IMR-90 (cell line): ENCODE measurements around the gene APPL2. TPM values are rescaled to one million over a fixed set of nuclear protein-coding genes. Genes with fewer than 3 reads are reported as not detected.
"Not testable (repeated sequence)": the region's sequence is repeated elsewhere in the genome, so short reads cannot be mapped to it uniquely, and the experiment has no call there.

Experiments used
- ATAC-seq: fragments of 200-7000 bp; cut with Tn5 transposase; 2 replicates; pipeline ENCODE4 v1.9.1; 2020; ENCODE audit warnings: low read depth, mild to moderate bottlenecking, moderate library complexity
- BruUV-seq: library from RNA; stranded (reverse); fragments of 400-500 nt; replicated peaks from 2 replicates; lab custom pipeline; 2021; lab: Mats Ljungman, UMichigan
- CTCF ChIA-PET: fragments of 300-600 bp; formaldehyde crosslinking; extraction: SDS; loops from one replicate; lab custom pipeline; 2021; ENCODE audit warnings: antibody characterized with exemption; lab: Yijun Ruan, JAX
- POLR2A ChIA-PET: fragments of 300-600 bp; sonication (Branson Sonifier 250); formaldehyde crosslinking; loops from one replicate; lab custom pipeline; 2022; ENCODE audit warnings: antibody characterized with exemption; ENCODE audit not compliant: unreplicated experiment; lab: Charles Lee
- DNase-seq: peaks from one replicate; pipeline ENCODE4 v3.0.0; 2013
- H2AFZ ChIP-seq: replicated peaks from 2 replicates; pipeline ENCODE3; 2013; ENCODE audit warnings: low read length, mild to moderate bottlenecking; ENCODE audit not compliant: poor library complexity
- H2AK5ac ChIP-seq: 2 replicates; pipeline ENCODE4 v1.6.1; 2013; ENCODE audit warnings: low read depth, low read length, inconsistent platforms
- H2AK9ac ChIP-seq: replicated peaks from 2 replicates; pipeline ENCODE3; 2013; ENCODE audit warnings: mild to moderate bottlenecking, low read depth, low read length, moderate library complexity; ENCODE audit not compliant: poor library complexity
- H2BK120ac ChIP-seq: 2 replicates; pipeline ENCODE4 v1.6.1; 2013; ENCODE audit warnings: low read depth, low read length, inconsistent platforms
- H2BK15ac ChIP-seq: 3 replicates; pipeline ENCODE4 v1.6.1; 2013; ENCODE audit warnings: low read depth, low read length, inconsistent platforms
- H2BK20ac ChIP-seq: 2 replicates; pipeline ENCODE4 v1.6.1; 2013; ENCODE audit warnings: low read depth, mild to moderate bottlenecking, inconsistent platforms, low read length, moderate library complexity
- H2BK5ac ChIP-seq: 2 replicates; pipeline ENCODE4 v1.6.1; 2013; ENCODE audit warnings: mild to moderate bottlenecking, low read depth, low read length, inconsistent platforms; ENCODE audit not compliant: poor library complexity, severe bottlenecking
- H3K14ac ChIP-seq: replicated peaks from 2 replicates; pipeline ENCODE4 v1.6.1; 2013; ENCODE audit warnings: low read depth, low read length, inconsistent platforms
- H3K18ac ChIP-seq: 2 replicates; pipeline ENCODE4 v1.6.1; 2013; ENCODE audit warnings: low read depth, low read length, control low read depth
- H3K23ac ChIP-seq: 2 replicates; pipeline ENCODE4 v1.6.1; 2013; ENCODE audit warnings: low read depth, low read length, inconsistent platforms
- H3K27ac ChIP-seq: 2 replicates; pipeline ENCODE4 v1.5.1; 2013; ENCODE audit warnings: mild to moderate bottlenecking, control low read depth, low read length; ENCODE audit not compliant: insufficient read depth
- H3K27me3 ChIP-seq: 2 replicates; pipeline ENCODE4 v1.6.1; 2013; ENCODE audit warnings: low read length; ENCODE audit not compliant: control insufficient read depth, insufficient read depth
- H3K36me3 ChIP-seq: 2 replicates; pipeline ENCODE4 v1.6.1; 2013; ENCODE audit warnings: low read length, mixed read lengths; ENCODE audit not compliant: control insufficient read depth, insufficient read depth
- H3K4ac ChIP-seq: 2 replicates; pipeline ENCODE4 v1.6.1; 2013; ENCODE audit warnings: low read depth, low read length, inconsistent platforms
- H3K4me1 ChIP-seq: 2 replicates; pipeline ENCODE4 v1.6.1; 2013; ENCODE audit warnings: low read length, mixed read lengths; ENCODE audit not compliant: control insufficient read depth, insufficient read depth
- H3K4me2 ChIP-seq: 2 replicates; pipeline ENCODE4 v1.6.1; 2013; ENCODE audit warnings: low read depth, mild to moderate bottlenecking, control low read depth, low read length, moderate library complexity
- H3K4me3 ChIP-seq: 2 replicates; pipeline ENCODE4 v1.5.1; 2013; ENCODE audit warnings: low read depth, mild to moderate bottlenecking, control low read depth, low read length, moderate library complexity; ENCODE audit not compliant: insufficient read depth
- H3K56ac ChIP-seq: 2 replicates; pipeline ENCODE4 v1.6.1; 2013; ENCODE audit warnings: low read length, inconsistent platforms; ENCODE audit not compliant: insufficient read depth; ENCODE audit errors: extremely low read depth
- H3K79me1 ChIP-seq, 2 experiments: 2 replicates each; pipeline ENCODE4 v1.6.1; 2013; ENCODE audit warnings: low read length in 2 of 2, inconsistent platforms in 1 of 2, low read depth in 1 of 2
- H3K9ac ChIP-seq: 2 replicates; pipeline ENCODE4 v1.6.1; 2013; ENCODE audit warnings: low read depth, low read length, control low read depth
- H3K9me1 ChIP-seq: 2 replicates; pipeline ENCODE4 v1.6.1; 2013; ENCODE audit warnings: low read length, inconsistent platforms; ENCODE audit not compliant: insufficient read depth
- H3K9me3 ChIP-seq: 2 replicates; pipeline ENCODE4 v1.6.1; 2013; ENCODE audit warnings: low read length; ENCODE audit not compliant: control insufficient read depth, insufficient read depth
- H4K20me1 ChIP-seq: 2 replicates; pipeline ENCODE4 v1.6.1; 2013; ENCODE audit warnings: low read length, inconsistent platforms; ENCODE audit not compliant: insufficient read depth
- H4K5ac ChIP-seq: 2 replicates; pipeline ENCODE4 v1.6.1; 2013; ENCODE audit warnings: mild to moderate bottlenecking, low read depth, low read length, control low read depth
- H4K8ac ChIP-seq, 2 experiments: 2 replicates each; pipeline ENCODE4 v1.6.1; 2013; ENCODE audit warnings: low read depth in 2 of 2, low read length in 2 of 2, control low read depth in 1 of 2, inconsistent platforms in 1 of 2
- H4K91ac ChIP-seq: 2 replicates; pipeline ENCODE4 v1.6.1; 2013; ENCODE audit warnings: low read depth, low read length, inconsistent platforms; ENCODE audit not compliant: insufficient read depth
- WGBS, 2 experiments: methylation state at CpG; one replicate each; pipeline versions ENCODE4 v1.1.5 to v1.1.7; 2013; ENCODE audit warnings: missing lambda C conversion rate in 2 of 2; ENCODE audit not compliant: insufficient read length in 1 of 2; ENCODE audit errors: extremely low coverage in 2 of 2; 5-methylcytosine and 5-hydroxymethylcytosine counted together
- dilution Hi-C: fragments of 300-500 bp; cut with HindIII; formaldehyde crosslinking; loops from one replicate; pipeline ENCODE4 v1.14.3; 2018; ENCODE audit warnings: low sequenced_read_pairs; ENCODE audit not compliant: unreplicated experiment
- in situ Hi-C: fragments of 300-500 bp; cut with MboI; formaldehyde crosslinking; loops from 3 replicates; pipeline ENCODE4 v1.14.3; 2019; ENCODE audit warnings: low sequenced_read_pairs, inconsistent platforms, mixed read lengths
- intact Hi-C: fragments of 100-400 bp; cut with micrococcal nuclease; formaldehyde crosslinking; loops from 2 replicates; pipeline ENCODE4 v1.10.0; 2022
- polyA plus RNA-seq, 3 experiments: library from polyadenylated mRNA; depleted of rRNA; stranded (reverse); fragments of >200 nt; gene quantifications; 2 replicates each; pipeline ENCODE4 v1.2.3, GENCODE V29; 2012; ENCODE audit warnings: low replicate concordance in 1 of 3
- total RNA-seq: library from RNA; depleted of rRNA; stranded (reverse); fragments of >200 nt; gene quantifications from 2 replicates; pipeline ENCODE4 v1.2.3, GENCODE V29; 2012

Gene APPL2
- total and polyA plus RNA-seq, 2 of the 4 experiments (the other 2 are of a cell fraction): 42.3 to 65.8 TPM

DNA sequence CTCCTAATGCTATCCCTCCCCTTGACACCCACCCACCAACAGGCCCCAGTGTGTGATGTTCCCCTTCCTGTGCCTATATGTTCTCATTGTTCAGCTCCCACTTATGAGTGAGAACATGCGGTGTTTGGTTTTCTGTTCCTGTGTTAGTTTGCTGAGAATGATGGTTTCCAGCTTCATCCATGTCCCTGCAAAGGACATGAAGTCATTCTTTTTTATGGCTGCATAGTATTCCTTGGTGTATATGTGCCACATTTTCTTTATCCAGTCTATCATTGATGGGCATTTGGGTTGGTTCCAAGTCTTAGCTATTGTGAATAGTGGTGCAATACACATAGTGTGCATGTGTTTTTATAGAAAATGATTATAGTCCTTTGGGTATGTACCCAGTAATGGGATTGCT lies 56.9 kb downstream of the APPL2 start:
- H3K4me3 ChIP-seq, H3K9ac ChIP-seq, intact Hi-C loops, H4K8ac ChIP-seq, H3K4ac ChIP-seq, H4K5ac ChIP-seq, H3K4me1 ChIP-seq, H2AFZ ChIP-seq, H2BK120ac ChIP-seq, H2BK20ac ChIP-seq, H3K9me3 ChIP-seq, H3K79me1 ChIP-seq, H3K14ac ChIP-seq, H3K27ac ChIP-seq, H3K18ac ChIP-seq, in situ Hi-C loops, H3K9me1 ChIP-seq, POLR2A ChIA-PET, H2BK15ac ChIP-seq, BruUV-seq, H3K4me2 ChIP-seq, H4K20me1 ChIP-seq, H2AK9ac ChIP-seq, H4K91ac ChIP-seq, H3K56ac ChIP-seq, H2BK5ac ChIP-seq, H2AK5ac ChIP-seq, ATAC-seq, H3K27me3 ChIP-seq, dilution Hi-C loops, DNase-seq, H3K23ac ChIP-seq: not testable (repeated sequence)
- H3K36me3 ChIP-seq: peaks cover 17% of the 10 kb centered on the region
- CTCF ChIA-PET: interaction anchor here (0.6 kb wide), 1 partner anchor 203 kb away, joined by 3 read pairs; no protein-coding TSS in a partner anchor
- WGBS, 2 experiments: no CpG with 5 or more reads among the region's 1 CpG
